Glutamatergic neuron (in vitro differentiated cells): ENCODE measurements around the gene BMPR2. TPM values are rescaled to one million over a fixed set of nuclear protein-coding genes. Genes with fewer than 3 reads are reported as not detected.
"Not testable (repeated sequence)": the region's sequence is repeated elsewhere in the genome, so short reads cannot be mapped to it uniquely, and the experiment has no call there.

Source experiments
- DNase-seq: peaks from one replicate; pipeline ENCODE4 v3.0.0; 2022
- H3K27ac Mint-ChIP-seq: one replicate; pipeline ENCODE4 v1.8.0; 2020; ENCODE audit warnings: mild to moderate bottlenecking, mixed read lengths, inconsistent platforms; ENCODE audit not compliant: unreplicated experiment
- H3K27me3 Mint-ChIP-seq: one replicate; pipeline ENCODE4 v1.8.0; 2020; ENCODE audit warnings: mild to moderate bottlenecking, moderate library complexity, mixed read lengths, inconsistent platforms; ENCODE audit not compliant: unreplicated experiment
- H3K36me3 Mint-ChIP-seq: one replicate; pipeline ENCODE4 v1.8.0; 2020; ENCODE audit warnings: mild to moderate bottlenecking, mixed read lengths, inconsistent platforms; ENCODE audit not compliant: unreplicated experiment
- H3K4me1 Mint-ChIP-seq: one replicate; pipeline ENCODE4 v1.8.0; 2020; ENCODE audit warnings: mild to moderate bottlenecking, low read depth, mixed read lengths, inconsistent platforms; ENCODE audit not compliant: unreplicated experiment
- H3K4me3 Mint-ChIP-seq: one replicate; pipeline ENCODE4 v1.8.0; 2020; ENCODE audit warnings: mild to moderate bottlenecking, mixed read lengths, inconsistent platforms; ENCODE audit not compliant: unreplicated experiment
- H3K9me3 Mint-ChIP-seq: one replicate; pipeline ENCODE4 v1.8.0; 2020; ENCODE audit warnings: mild to moderate bottlenecking, moderate library complexity, mixed read lengths, inconsistent platforms; ENCODE audit not compliant: unreplicated experiment
- total RNA-seq: library from RNA; stranded (reverse); fragmentation: NEBNext Ultra II Directional; extraction: Animal tissue kit (Norgen Biotek cat#: 25700); gene quantifications from one replicate; pipeline ENCODE4 v1.2.1, GENCODE V29; 2021; ENCODE audit not compliant: unreplicated experiment
- TF ChIP-seq, protein P1 (sequence below): fragments of 200-600 bp; sonication (generic); IDR thresholded peaks from one replicate; pipeline ENCODE4 v1.5.0; 2021; ENCODE audit not compliant: partially characterized antibody, unreplicated experiment

Gene BMPR2
- total RNA-seq, 1 donor from 2014 or later = 95.0 TPM

DNA sequence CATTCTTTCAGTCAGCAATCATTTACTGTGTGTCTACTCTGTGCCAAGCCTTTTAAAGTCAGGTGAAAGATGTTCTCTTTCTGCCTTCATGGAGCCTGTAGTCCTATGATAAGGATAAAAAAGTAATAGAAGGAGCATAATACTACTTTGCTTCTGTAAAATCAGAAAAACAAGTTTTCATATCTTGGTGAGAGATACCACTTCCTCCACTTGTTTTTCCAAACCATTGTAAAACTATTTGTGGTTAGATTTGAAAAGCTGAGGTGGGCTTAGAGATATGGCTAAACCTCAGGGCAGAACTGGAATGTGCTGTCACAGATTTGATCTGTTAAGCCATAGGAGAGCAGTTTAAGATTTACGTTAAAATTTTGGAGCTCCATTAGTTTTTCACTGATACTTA, 153.9 kb downstream of the BMPR2 start:
- Mint-ChIP-seq H3K27me3 (peaks cover 4% of the 10 kb centered on the region), H3K4me3 (no peak overlapping the region), H3K4me1 (no peaks in the 10 kb centered on the region), H3K36me3 (peaks cover 7% of the 10 kb centered on the region), H3K27ac (no peak overlapping the region), H3K9me3 (peaks cover 5% of the 10 kb centered on the region)
- DNase-seq = no peak
- TF ChIP-seq, protein P1, sequence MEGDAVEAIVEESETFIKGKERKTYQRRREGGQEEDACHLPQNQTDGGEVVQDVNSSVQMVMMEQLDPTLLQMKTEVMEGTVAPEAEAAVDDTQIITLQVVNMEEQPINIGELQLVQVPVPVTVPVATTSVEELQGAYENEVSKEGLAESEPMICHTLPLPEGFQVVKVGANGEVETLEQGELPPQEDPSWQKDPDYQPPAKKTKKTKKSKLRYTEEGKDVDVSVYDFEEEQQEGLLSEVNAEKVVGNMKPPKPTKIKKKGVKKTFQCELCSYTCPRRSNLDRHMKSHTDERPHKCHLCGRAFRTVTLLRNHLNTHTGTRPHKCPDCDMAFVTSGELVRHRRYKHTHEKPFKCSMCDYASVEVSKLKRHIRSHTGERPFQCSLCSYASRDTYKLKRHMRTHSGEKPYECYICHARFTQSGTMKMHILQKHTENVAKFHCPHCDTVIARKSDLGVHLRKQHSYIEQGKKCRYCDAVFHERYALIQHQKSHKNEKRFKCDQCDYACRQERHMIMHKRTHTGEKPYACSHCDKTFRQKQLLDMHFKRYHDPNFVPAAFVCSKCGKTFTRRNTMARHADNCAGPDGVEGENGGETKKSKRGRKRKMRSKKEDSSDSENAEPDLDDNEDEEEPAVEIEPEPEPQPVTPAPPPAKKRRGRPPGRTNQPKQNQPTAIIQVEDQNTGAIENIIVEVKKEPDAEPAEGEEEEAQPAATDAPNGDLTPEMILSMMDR = no peak

DNA sequence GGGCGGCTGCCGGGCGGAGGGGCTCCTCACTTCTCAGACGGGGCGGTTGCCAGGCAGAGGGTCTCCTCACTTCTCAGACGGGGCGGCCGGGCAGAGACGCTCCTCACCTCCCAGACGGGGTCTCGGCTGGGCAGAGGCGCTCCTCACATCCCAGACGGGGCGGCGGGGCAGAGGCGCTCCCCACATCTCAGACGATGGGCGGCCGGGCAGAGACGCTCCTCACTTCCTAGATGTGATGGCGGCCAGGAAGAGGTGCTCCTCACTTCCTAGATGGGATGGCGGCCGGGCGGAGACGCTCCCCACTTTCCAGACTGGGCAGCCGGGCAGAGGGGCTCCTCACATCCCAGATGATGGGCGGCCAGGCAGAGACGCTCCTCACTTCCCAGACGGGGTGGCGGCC, 159.2 kb downstream of the BMPR2 start:
- not testable (repeated sequence) for H3K9me3 Mint-ChIP-seq, H3K27ac Mint-ChIP-seq, DNase-seq, H3K36me3 Mint-ChIP-seq, H3K27me3 Mint-ChIP-seq, H3K4me1 Mint-ChIP-seq, H3K4me3 Mint-ChIP-seq

- no peak for DNase-seq
- TF ChIP-seq, protein P1 = no peak
- H3K27ac Mint-ChIP-seq = no peak overlapping the region
- no peaks in the 10 kb centered on the region for H3K36me3 Mint-ChIP-seq
- no peaks in the 10 kb centered on the region for H3K4me1 Mint-ChIP-seq
- H3K9me3 Mint-ChIP-seq = peaks cover 4% of the 10 kb centered on the region
- H3K4me3 Mint-ChIP-seq = no peak overlapping the region
- H3K27me3 Mint-ChIP-seq = no peaks in the 10 kb centered on the region
These were observed 165.0 kb downstream of the BMPR2 start for GRCh38 chr2:202541137-202541536.

DNA sequence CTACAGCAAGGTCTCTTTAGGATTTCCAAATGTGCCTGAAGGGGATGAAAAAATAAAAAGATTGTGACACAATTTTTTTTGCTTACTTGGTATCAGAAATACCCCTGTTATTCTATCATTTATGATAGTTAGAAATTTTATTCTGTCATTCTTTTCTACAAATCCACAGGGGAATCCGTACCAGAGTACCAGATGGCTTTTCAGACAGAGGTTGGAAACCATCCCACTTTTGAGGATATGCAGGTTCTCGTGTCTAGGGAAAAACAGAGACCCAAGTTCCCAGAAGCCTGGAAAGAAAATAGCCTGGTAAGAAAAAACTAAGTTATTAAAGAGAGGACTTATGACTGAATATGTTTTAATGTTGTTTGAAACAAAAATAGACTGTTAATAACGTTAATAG, 166.0 kb downstream of the BMPR2 start:
- DNase-seq = no peak
- Mint-ChIP-seq H3K27ac (no peak overlapping the region), H3K4me3 (no peak overlapping the region), H3K36me3 (no peaks in the 10 kb centered on the region), H3K9me3 (peaks cover 4% of the 10 kb centered on the region), H3K27me3 (no peaks in the 10 kb centered on the region), H3K4me1 (no peaks in the 10 kb centered on the region)
- TF ChIP-seq, protein P1 = no peak

GRCh38 chr2:202545523-202545922, 169.4 kb downstream of the BMPR2 start:
- TF ChIP-seq, protein P1 = no peak
- no peaks in the 10 kb centered on the region for H3K9me3 Mint-ChIP-seq
- H3K36me3 Mint-ChIP-seq = no peaks in the 10 kb centered on the region
- no peaks in the 10 kb centered on the region for H3K4me1 Mint-ChIP-seq
- H3K4me3 Mint-ChIP-seq = no peak overlapping the region
- no peak overlapping the region for H3K27ac Mint-ChIP-seq
- H3K27me3 Mint-ChIP-seq = no peaks in the 10 kb centered on the region
- no peak for DNase-seq

DNA sequence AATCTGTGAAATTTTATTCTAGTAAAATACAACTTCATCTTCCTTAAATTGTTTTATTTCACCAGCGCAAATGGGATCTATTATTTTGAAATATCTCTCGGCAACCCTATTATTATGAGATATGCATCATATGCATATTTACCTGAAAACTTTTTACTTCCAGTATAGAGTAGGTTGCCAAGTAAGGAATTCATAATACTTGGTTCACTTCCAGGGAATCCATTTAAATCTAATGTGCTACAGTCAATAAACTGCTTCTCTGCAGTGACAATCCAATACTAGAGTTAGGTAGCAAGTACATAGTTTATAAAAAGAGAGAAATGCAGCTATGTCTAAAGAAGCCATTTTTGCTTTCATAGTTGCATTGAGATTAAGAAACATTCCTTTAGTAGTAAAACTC, 169.8 kb downstream of the BMPR2 start:
- no peak overlapping the region for H3K27ac Mint-ChIP-seq
- no peak for DNase-seq
- no peak overlapping the region for H3K4me3 Mint-ChIP-seq
- TF ChIP-seq, protein P1 = no peak
- no peaks in the 10 kb centered on the region for H3K36me3 Mint-ChIP-seq
- no peaks in the 10 kb centered on the region for H3K27me3 Mint-ChIP-seq
- no peaks in the 10 kb centered on the region for H3K9me3 Mint-ChIP-seq
- no peaks in the 10 kb centered on the region for H3K4me1 Mint-ChIP-seq

- H3K9me3 Mint-ChIP-seq, H3K27me3 Mint-ChIP-seq, H3K36me3 Mint-ChIP-seq, H3K4me3 Mint-ChIP-seq, DNase-seq, H3K27ac Mint-ChIP-seq, H3K4me1 Mint-ChIP-seq: not testable (repeated sequence)
These were observed 170.5 kb downstream of the BMPR2 start for GRCh38 chr2:202546499-202547141.
